Measurements from ENCODE around the gene TCFL5.
A peak's percentile ranks its signal among the peaks of the same experiment; 100 is the strongest.

The TCFL5 gene

GRCh38 chr20:62824476-62825332 is 36.9 kb downstream of the TCFL5 start:
- no peaks in the 10 kb centered on the region for H3K9me3 ChIP-seq (ENCODE audit: insufficient read depth, low read length)
- TF ChIP-seq CTCF (IDR thresholded peaks at IDR 0.05; ENCODE audit: insufficient read depth, low read length, poor library complexity, severe bottlenecking) (no peak), EZH2phosphoT487 (conservative IDR thresholded peaks at IDR 0.05; ENCODE audit: low read length) (no peak)
- no peaks in the 10 kb centered on the region for H3K9me2 ChIP-seq (replicated peaks; ENCODE audit: insufficient read depth, low read length)
- no peak overlapping the region for H2AFZ ChIP-seq (ENCODE audit: low read depth, low read length, severe bottlenecking)
- no peak overlapping the region for H3K4me3 ChIP-seq (ENCODE audit: insufficient read depth, low read length, poor library complexity, severe bottlenecking)
- H3K79me2 ChIP-seq (ENCODE audit: insufficient read depth, low read length) = no peaks in the 10 kb centered on the region
- H3K36me3 ChIP-seq (ENCODE audit: low read length) = no peaks in the 10 kb centered on the region
- no peak overlapping the region for H3K27ac ChIP-seq (ENCODE audit: low read depth, low read length)
- H3K9ac ChIP-seq (ENCODE audit: low read length) = no peak overlapping the region
- no peaks in the 10 kb centered on the region for H3F3A ChIP-seq (ENCODE audit: insufficient read depth)
- no peaks in the 10 kb centered on the region for H4K20me1 ChIP-seq (ENCODE audit: low read depth, low read length)
- no peaks in the 10 kb centered on the region for H3K27me3 ChIP-seq (ENCODE audit: low read length)
- peak overlapping the region; percentile 24 for H3K4me2 ChIP-seq (ENCODE audit: low read depth, low read length, poor library complexity, severe bottlenecking)

GRCh38 chr20:62823688-62824475 is 37.7 kb downstream of the TCFL5 start:
- Histone ChIP-seq H3K79me2 (ENCODE audit: insufficient read depth, low read length) (no peaks in the 10 kb centered on the region), H3K27me3 (ENCODE audit: low read length) (no peaks in the 10 kb centered on the region), H3K27ac (ENCODE audit: low read depth, low read length) (no peak overlapping the region), H3K4me3 (ENCODE audit: insufficient read depth, low read length, poor library complexity, severe bottlenecking) (no peak overlapping the region), H3K9me2 (replicated peaks; ENCODE audit: insufficient read depth, low read length) (no peaks in the 10 kb centered on the region), H4K20me1 (ENCODE audit: low read depth, low read length) (no peaks in the 10 kb centered on the region), H3K9ac (ENCODE audit: low read length) (no peak overlapping the region), H3F3A (ENCODE audit: insufficient read depth) (no peaks in the 10 kb centered on the region), H3K4me2 (ENCODE audit: low read depth, low read length, poor library complexity, severe bottlenecking) (no peak overlapping the region), H2AFZ (ENCODE audit: low read depth, low read length, severe bottlenecking) (no peak overlapping the region), H3K9me3 (ENCODE audit: insufficient read depth, low read length) (no peaks in the 10 kb centered on the region), H3K36me3 (ENCODE audit: low read length) (no peaks in the 10 kb centered on the region)
- TF ChIP-seq CTCF (IDR thresholded peaks at IDR 0.05; ENCODE audit: insufficient read depth, low read length, poor library complexity, severe bottlenecking) (no peak), EZH2phosphoT487 (conservative IDR thresholded peaks at IDR 0.05; ENCODE audit: low read length) (no peak)

- Histone ChIP-seq H2AFZ (ENCODE audit: low read depth, low read length, severe bottlenecking) (no peak overlapping the region), H3K4me3 (ENCODE audit: insufficient read depth, low read length, poor library complexity, severe bottlenecking) (no peak overlapping the region), H3F3A (ENCODE audit: insufficient read depth) (no peaks in the 10 kb centered on the region), H3K9me2 (replicated peaks; ENCODE audit: insufficient read depth, low read length) (no peaks in the 10 kb centered on the region), H3K4me2 (ENCODE audit: low read depth, low read length, poor library complexity, severe bottlenecking) (no peak overlapping the region), H3K36me3 (ENCODE audit: low read length) (no peaks in the 10 kb centered on the region), H3K79me2 (ENCODE audit: insufficient read depth, low read length) (no peaks in the 10 kb centered on the region), H4K20me1 (ENCODE audit: low read depth, low read length) (no peaks in the 10 kb centered on the region), H3K9ac (ENCODE audit: low read length) (no peak overlapping the region), H3K27me3 (ENCODE audit: low read length) (no peaks in the 10 kb centered on the region), H3K9me3 (ENCODE audit: insufficient read depth, low read length) (no peaks in the 10 kb centered on the region), H3K27ac (ENCODE audit: low read depth, low read length) (no peak overlapping the region)
- TF ChIP-seq CTCF (IDR thresholded peaks at IDR 0.05; ENCODE audit: insufficient read depth, low read length, poor library complexity, severe bottlenecking) = peak; percentile 68
- no peak for TF ChIP-seq EZH2phosphoT487 (conservative IDR thresholded peaks at IDR 0.05; ENCODE audit: low read length)
Measured at GRCh38 chr20:62822788-62823651, 38.6 kb downstream of the TCFL5 start.

Data from SU-DHL-6 (cell line).